PC-9 (cell line): Measurements from ENCODE around the gene HGF. TPM values are rescaled to one million over a fixed set of nuclear protein-coding genes. Genes with fewer than 3 reads are reported as not detected.

ENCODE experiments used
- BruUV-seq: library from RNA; stranded (reverse); fragments of 400-500 nt; replicated peaks from 2 replicates; lab custom pipeline; 2021; lab: Mats Ljungman, UMichigan
- CTCF ChIA-PET: fragments of 300-600 bp; sonication (Branson Sonifier 250); formaldehyde crosslinking; loops from one replicate; lab custom pipeline; 2022; ENCODE audit warnings: antibody characterized with exemption; lab: Charles Lee
- POLR2A ChIA-PET: fragments of 300-600 bp; sonication (Branson Sonifier 250); formaldehyde crosslinking; loops from one replicate; lab custom pipeline; 2022; ENCODE audit warnings: antibody characterized with exemption; ENCODE audit not compliant: unreplicated experiment; lab: Charles Lee
- DNase-seq, 2 experiments: peaks; one replicate each; pipeline versions ENCODE4 v3.0.0 to v3.0.0-alpha.2; 2015 to 2022; ENCODE audit warnings: mixed read lengths in 1 of 2
- H2AFZ ChIP-seq: fragments of 200-600 bp; sonication (generic); 2 replicates; pipeline ENCODE4 v1.8.1; 2017; ENCODE audit warnings: antibody characterized with exemption
- H3F3A ChIP-seq: fragments of 200-600 bp; sonication (generic); 2 replicates; pipeline ENCODE4 v1.8.1; 2017; ENCODE audit warnings: antibody characterized with exemption, mild to moderate bottlenecking, low read depth; ENCODE audit not compliant: insufficient read depth
- H3K27ac ChIP-seq: fragments of 200-600 bp; sonication (generic); 2 replicates; pipeline ENCODE4 v1.6.1; 2016; ENCODE audit warnings: mixed run types
- H3K27me3 ChIP-seq: fragments of 200-600 bp; sonication (generic); 2 replicates; pipeline ENCODE4 v1.6.1; 2016; ENCODE audit warnings: low read depth, mixed run types; ENCODE audit not compliant: insufficient read depth
- H3K36me3 ChIP-seq: fragments of 200-600 bp; sonication (generic); 2 replicates; pipeline ENCODE4 v1.6.1; 2016; ENCODE audit warnings: low read depth, mixed run types
- H3K4me1 ChIP-seq: fragments of 200-600 bp; sonication (generic); replicated peaks from 2 replicates; pipeline ENCODE4 v1.6.1; 2016; ENCODE audit warnings: mixed run types; ENCODE audit not compliant: insufficient read depth
- H3K4me2 ChIP-seq: fragments of 200-600 bp; sonication (generic); 2 replicates; pipeline ENCODE4 v1.6.1; 2017; ENCODE audit warnings: mixed run types
- H3K4me3 ChIP-seq: fragments of 200-600 bp; sonication (generic); 2 replicates; pipeline ENCODE4 v1.6.1; 2016; ENCODE audit warnings: mixed run types
- H3K79me2 ChIP-seq: fragments of 200-600 bp; sonication (generic); 2 replicates; pipeline ENCODE4 v1.6.1; 2017; ENCODE audit warnings: low read depth, mixed run types
- H3K9me2 ChIP-seq: fragments of 200-600 bp; sonication (generic); 2 replicates; pipeline ENCODE4 v1.8.1; 2017; ENCODE audit warnings: mild to moderate bottlenecking; ENCODE audit not compliant: insufficient read depth
- H3K9me3 ChIP-seq: fragments of 200-600 bp; sonication (generic); 2 replicates; pipeline ENCODE4 v1.8.1; 2016; ENCODE audit warnings: low read depth; ENCODE audit not compliant: insufficient read depth
- H4K20me1 ChIP-seq: fragments of 200-600 bp; sonication (generic); 2 replicates; pipeline ENCODE4 v1.8.1; 2017; ENCODE audit not compliant: insufficient read depth
- EZH2 ChIP-seq: fragments of 200-600 bp; sonication (generic); IDR thresholded peaks from 2 replicates; pipeline ENCODE4 v1.8.0; 2017; ENCODE audit warnings: antibody characterized with exemption, low read depth
- intact Hi-C: fragments of 100-400 bp; cut with micrococcal nuclease; formaldehyde crosslinking; loops from one replicate; pipeline ENCODE4 v1.10.0; 2022; ENCODE audit not compliant: unreplicated experiment
- total RNA-seq: library from RNA; stranded (reverse); gene quantifications from 2 replicates; pipeline ENCODE4 v1.2.3, GENCODE V29; 2021
- TF ChIP-seq, protein P1 (sequence below): fragments of 200-600 bp; sonication (generic); conservative IDR thresholded peaks from 2 replicates; pipeline ENCODE4 v1.6.1; 2017; ENCODE audit warnings: mixed run types, antibody characterized with exemption, mild to moderate bottlenecking, moderate library complexity

Gene HGF
- total RNA-seq, 1 experiment from 2014 or later: not detected

DNA sequence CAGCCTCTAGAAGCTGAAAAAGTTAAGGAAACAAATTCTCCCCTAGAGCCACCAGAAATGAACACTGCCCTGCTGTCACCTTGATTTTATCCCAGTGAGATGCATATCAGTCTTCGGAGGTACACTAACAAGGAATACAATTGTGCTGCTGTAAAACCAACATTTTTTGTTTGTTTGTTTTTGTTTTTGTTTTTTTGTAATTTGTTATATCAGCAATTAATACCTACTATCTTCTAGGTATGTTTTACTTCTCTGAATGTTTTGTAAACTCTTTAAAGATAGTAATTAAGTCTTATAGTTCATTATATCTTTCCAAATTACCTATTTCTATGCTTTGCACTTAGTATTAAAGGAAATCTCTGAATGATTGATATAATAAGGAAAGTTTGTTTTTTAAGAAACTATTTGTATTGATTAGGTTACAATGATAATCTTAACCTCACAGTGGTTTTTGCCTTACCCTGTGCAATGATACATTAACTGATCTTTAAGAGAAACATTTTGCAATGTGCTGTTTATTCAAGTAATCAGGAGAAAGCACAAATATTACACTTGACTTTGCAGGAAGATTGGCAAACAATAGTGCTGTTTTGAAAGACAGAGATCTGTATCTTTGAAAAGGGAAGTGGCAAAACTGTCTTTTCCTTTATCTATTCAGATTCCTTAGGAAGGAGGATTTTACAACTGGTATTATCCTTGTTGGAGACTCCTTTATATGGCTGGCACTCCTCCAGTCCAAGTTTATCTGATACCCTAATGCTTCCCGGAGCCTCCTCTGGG is 11.3 kb upstream of the HGF start:
- Histone ChIP-seq H3K79me2 (no peaks in the 10 kb centered on the region), H3K4me1 (no peaks in the 10 kb centered on the region), H2AFZ (no peak overlapping the region), H3K36me3 (no peaks in the 10 kb centered on the region), H3K27me3 (no peaks in the 10 kb centered on the region), H3K4me3 (no peak overlapping the region), H3K27ac (no peak overlapping the region), H3K4me2 (no peak overlapping the region), H3K9me2 (peaks cover 4% of the 10 kb centered on the region; the same call in 1 of the 2 replicates), H3K9me3 (no peaks in the 10 kb centered on the region), H4K20me1 (no peaks in the 10 kb centered on the region), H3F3A (no peaks in the 10 kb centered on the region)
- BruUV-seq: no TSS peak
- POLR2A ChIA-PET: no interaction called here
- TF ChIP-seq EZH2: no peak
- TF ChIP-seq, protein P1, sequence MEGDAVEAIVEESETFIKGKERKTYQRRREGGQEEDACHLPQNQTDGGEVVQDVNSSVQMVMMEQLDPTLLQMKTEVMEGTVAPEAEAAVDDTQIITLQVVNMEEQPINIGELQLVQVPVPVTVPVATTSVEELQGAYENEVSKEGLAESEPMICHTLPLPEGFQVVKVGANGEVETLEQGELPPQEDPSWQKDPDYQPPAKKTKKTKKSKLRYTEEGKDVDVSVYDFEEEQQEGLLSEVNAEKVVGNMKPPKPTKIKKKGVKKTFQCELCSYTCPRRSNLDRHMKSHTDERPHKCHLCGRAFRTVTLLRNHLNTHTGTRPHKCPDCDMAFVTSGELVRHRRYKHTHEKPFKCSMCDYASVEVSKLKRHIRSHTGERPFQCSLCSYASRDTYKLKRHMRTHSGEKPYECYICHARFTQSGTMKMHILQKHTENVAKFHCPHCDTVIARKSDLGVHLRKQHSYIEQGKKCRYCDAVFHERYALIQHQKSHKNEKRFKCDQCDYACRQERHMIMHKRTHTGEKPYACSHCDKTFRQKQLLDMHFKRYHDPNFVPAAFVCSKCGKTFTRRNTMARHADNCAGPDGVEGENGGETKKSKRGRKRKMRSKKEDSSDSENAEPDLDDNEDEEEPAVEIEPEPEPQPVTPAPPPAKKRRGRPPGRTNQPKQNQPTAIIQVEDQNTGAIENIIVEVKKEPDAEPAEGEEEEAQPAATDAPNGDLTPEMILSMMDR: no peak
- CTCF ChIA-PET: no interaction called here
- intact Hi-C loops: no loop called here
- DNase-seq: no peak

DNA sequence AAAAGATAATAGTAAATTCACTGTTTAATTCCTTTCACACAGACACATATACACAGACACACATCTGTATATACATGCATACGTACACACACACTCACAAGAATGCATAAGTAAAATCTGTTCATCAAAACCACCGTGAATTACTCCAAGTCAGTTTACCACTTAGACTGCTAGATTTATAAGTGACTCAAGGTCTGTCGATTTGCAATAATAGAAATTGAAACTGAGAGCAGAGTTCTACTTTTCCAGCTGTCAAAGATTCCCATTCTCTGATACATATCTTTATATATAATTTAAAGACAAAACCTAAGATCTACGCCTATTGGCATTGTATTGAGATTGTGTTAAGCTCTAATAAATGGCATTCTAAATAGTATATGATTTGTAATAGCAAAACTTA is 9.9 kb upstream of the HGF start:
- Histone ChIP-seq H3K9me3 (no peaks in the 10 kb centered on the region), H3K9me2 (peaks cover 4% of the 10 kb centered on the region; the same call in 1 of the 2 replicates), H4K20me1 (no peaks in the 10 kb centered on the region), H3K4me3 (no peak overlapping the region), H2AFZ (no peak overlapping the region), H3K27me3 (no peaks in the 10 kb centered on the region), H3K4me2 (no peak overlapping the region), H3F3A (no peaks in the 10 kb centered on the region), H3K36me3 (no peaks in the 10 kb centered on the region), H3K4me1 (no peaks in the 10 kb centered on the region), H3K79me2 (no peaks in the 10 kb centered on the region), H3K27ac (no peak overlapping the region)
- POLR2A ChIA-PET: no interaction called here
- TF ChIP-seq, protein P1: no peak
- TF ChIP-seq EZH2: no peak
- CTCF ChIA-PET: no interaction called here
- no peak for DNase-seq
- BruUV-seq: no TSS peak
- intact Hi-C loops: no loop called here

DNA sequence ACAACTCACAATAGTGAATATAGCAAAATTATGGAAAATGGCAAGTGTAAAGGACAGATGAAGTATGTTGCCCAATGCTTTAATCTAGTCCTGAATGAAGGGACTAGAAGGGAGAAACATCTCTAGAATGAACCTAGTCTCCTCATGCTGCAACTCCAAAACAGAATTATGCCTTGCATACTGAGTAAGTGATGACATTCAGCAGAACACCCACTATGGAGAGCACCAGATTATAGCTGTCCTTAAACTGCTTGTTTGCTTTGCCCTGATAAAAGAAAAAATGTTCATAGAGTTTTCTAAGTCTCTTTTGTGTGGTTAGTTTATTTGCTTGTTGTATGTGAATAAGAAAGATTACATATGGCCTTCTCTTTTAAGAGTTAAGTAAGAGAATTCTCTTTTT is 7.8 kb upstream of the HGF start:
- Histone ChIP-seq H3K4me1 (no peaks in the 10 kb centered on the region), H3K27me3 (no peaks in the 10 kb centered on the region), H3K36me3 (no peaks in the 10 kb centered on the region), H2AFZ (no peak overlapping the region), H4K20me1 (no peaks in the 10 kb centered on the region), H3K79me2 (no peaks in the 10 kb centered on the region), H3F3A (no peaks in the 10 kb centered on the region), H3K4me2 (no peak overlapping the region), H3K9me2 (peaks cover 4% of the 10 kb centered on the region; the same call in 1 of the 2 replicates), H3K27ac (no peak overlapping the region), H3K9me3 (no peaks in the 10 kb centered on the region), H3K4me3 (no peak overlapping the region)
- POLR2A ChIA-PET: no interaction called here
- CTCF ChIA-PET: no interaction called here
- no peak for DNase-seq
- intact Hi-C loops: no loop called here
- TF ChIP-seq, protein P1: no peak
- TF ChIP-seq EZH2: no peak
- no TSS peak for BruUV-seq
